HEK293 (cell line): ENCODE results near the gene IKZF4.

Source experiments
- PRDM6 ChIP-seq: fragments of 450-650 bp; formaldehyde crosslinking; IDR thresholded peaks from 2 replicates; pipeline ENCODE4 v1.5.1; 2017; ENCODE audit warnings: missing biosample characterization, missing genetic modification characterization
- SALL2 ChIP-seq: fragments of 450-650 bp; formaldehyde crosslinking; IDR thresholded peaks from 2 replicates; pipeline ENCODE4 v1.5.0; 2017; ENCODE audit warnings: missing biosample characterization, mild to moderate bottlenecking, missing genetic modification characterization, borderline replicate concordance
- SETDB1 ChIP-seq: IDR thresholded peaks from one replicate; pipeline ENCODE4 v1.6.1; 2017; ENCODE audit warnings: mild to moderate bottlenecking, low read length, moderate library complexity, mixed read lengths; ENCODE audit not compliant: insufficient read length
- ZBTB44 ChIP-seq: fragments of 450-650 bp; IDR thresholded peaks from 2 replicates; pipeline ENCODE4 v1.5.1; 2018; ENCODE audit warnings: missing biosample characterization, mild to moderate bottlenecking, missing genetic modification characterization
- ZNF2 ChIP-seq: fragments of 450-650 bp; formaldehyde crosslinking; IDR thresholded peaks from 2 replicates; pipeline ENCODE4 v1.5.1; 2016; ENCODE audit warnings: missing biosample characterization, missing genetic modification characterization
- TF ChIP-seq, protein P1 (sequence below): fragments of 450-650 bp; formaldehyde crosslinking; IDR thresholded peaks from 2 replicates; pipeline ENCODE4 v1.5.1; 2016; ENCODE audit warnings: missing biosample characterization, missing genetic modification characterization
- TF ChIP-seq, protein P2 (sequence below): fragments of 450-650 bp; formaldehyde crosslinking; IDR thresholded peaks from 2 replicates; pipeline ENCODE4 v1.5.1; 2016; ENCODE audit warnings: missing biosample characterization, missing genetic modification characterization

DNA sequence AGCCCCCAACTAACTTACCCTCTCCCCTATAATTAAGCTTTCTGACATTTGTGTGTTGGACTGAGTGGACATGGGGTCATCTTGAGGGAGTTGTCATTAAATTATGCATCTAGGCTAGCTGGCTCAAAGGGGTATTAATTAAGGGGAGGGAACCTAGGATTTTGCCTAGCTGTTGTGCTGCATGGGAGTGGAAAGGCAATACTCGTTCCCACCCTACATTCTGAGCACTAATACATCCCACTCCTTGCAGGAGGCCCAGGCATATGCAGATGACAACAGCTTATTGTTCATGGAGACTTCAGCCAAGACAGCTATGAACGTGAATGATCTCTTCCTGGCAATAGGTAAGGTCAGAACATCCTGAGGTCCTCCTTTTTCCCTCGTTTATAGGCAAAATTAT, 29.7 kb upstream of the IKZF4 start:
- no peak for TF ChIP-seq SETDB1
- TF ChIP-seq ZNF2 (tag by site-specific recombination) = no peak
- TF ChIP-seq, protein P1, sequence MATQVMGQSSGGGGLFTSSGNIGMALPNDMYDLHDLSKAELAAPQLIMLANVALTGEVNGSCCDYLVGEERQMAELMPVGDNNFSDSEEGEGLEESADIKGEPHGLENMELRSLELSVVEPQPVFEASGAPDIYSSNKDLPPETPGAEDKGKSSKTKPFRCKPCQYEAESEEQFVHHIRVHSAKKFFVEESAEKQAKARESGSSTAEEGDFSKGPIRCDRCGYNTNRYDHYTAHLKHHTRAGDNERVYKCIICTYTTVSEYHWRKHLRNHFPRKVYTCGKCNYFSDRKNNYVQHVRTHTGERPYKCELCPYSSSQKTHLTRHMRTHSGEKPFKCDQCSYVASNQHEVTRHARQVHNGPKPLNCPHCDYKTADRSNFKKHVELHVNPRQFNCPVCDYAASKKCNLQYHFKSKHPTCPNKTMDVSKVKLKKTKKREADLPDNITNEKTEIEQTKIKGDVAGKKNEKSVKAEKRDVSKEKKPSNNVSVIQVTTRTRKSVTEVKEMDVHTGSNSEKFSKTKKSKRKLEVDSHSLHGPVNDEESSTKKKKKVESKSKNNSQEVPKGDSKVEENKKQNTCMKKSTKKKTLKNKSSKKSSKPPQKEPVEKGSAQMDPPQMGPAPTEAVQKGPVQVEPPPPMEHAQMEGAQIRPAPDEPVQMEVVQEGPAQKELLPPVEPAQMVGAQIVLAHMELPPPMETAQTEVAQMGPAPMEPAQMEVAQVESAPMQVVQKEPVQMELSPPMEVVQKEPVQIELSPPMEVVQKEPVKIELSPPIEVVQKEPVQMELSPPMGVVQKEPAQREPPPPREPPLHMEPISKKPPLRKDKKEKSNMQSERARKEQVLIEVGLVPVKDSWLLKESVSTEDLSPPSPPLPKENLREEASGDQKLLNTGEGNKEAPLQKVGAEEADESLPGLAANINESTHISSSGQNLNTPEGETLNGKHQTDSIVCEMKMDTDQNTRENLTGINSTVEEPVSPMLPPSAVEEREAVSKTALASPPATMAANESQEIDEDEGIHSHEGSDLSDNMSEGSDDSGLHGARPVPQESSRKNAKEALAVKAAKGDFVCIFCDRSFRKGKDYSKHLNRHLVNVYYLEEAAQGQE (tag by site-specific recombination) = no peak
- TF ChIP-seq, protein P2, sequence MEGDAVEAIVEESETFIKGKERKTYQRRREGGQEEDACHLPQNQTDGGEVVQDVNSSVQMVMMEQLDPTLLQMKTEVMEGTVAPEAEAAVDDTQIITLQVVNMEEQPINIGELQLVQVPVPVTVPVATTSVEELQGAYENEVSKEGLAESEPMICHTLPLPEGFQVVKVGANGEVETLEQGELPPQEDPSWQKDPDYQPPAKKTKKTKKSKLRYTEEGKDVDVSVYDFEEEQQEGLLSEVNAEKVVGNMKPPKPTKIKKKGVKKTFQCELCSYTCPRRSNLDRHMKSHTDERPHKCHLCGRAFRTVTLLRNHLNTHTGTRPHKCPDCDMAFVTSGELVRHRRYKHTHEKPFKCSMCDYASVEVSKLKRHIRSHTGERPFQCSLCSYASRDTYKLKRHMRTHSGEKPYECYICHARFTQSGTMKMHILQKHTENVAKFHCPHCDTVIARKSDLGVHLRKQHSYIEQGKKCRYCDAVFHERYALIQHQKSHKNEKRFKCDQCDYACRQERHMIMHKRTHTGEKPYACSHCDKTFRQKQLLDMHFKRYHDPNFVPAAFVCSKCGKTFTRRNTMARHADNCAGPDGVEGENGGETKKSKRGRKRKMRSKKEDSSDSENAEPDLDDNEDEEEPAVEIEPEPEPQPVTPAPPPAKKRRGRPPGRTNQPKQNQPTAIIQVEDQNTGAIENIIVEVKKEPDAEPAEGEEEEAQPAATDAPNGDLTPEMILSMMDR (tag by site-specific recombination) = no peak
- TF ChIP-seq PRDM6 = no peak
- no peak for TF ChIP-seq ZBTB44 (tag by site-specific recombination)
- TF ChIP-seq SALL2 (tag by site-specific recombination) = no peak
